B cell (primary cell): Measurements from ENCODE around the gene MTX3. TPM values are rescaled to one million over a fixed set of nuclear protein-coding genes. Genes with fewer than 3 reads are reported as not detected.

Experiments
- ATAC-seq: fragments of 200-7000 bp; cut with Tn5 transposase; one replicate; pipeline ENCODE4 v1.10.0; 2021; ENCODE audit warnings: low read depth, mild to moderate bottlenecking, moderate number of reproducible peaks, moderate library complexity
- CTCF ChIA-PET: fragments of 350-600 bp; sonication (Branson Sonifier 250); formaldehyde crosslinking; loops from one replicate; lab custom pipeline; 2021; ENCODE audit warnings: antibody characterized with exemption, inconsistent platforms; lab: Charles Lee
- POLR2A ChIA-PET: fragments of 350-600 bp; sonication (Branson Sonifier 250); formaldehyde crosslinking; loops from one replicate; lab custom pipeline; 2021; ENCODE audit warnings: antibody characterized with exemption; lab: Charles Lee
- DNase-seq: peaks from one replicate; pipeline ENCODE4 v3.0.0; 2013
- H2AFZ ChIP-seq: 2 replicates; pipeline ENCODE4 v1.6.1; 2012; ENCODE audit warnings: mild to moderate bottlenecking, low read depth, low read length; ENCODE audit not compliant: insufficient read depth, poor library complexity, severe bottlenecking
- H3K27ac ChIP-seq, 2 donors: 1 replicate in 1 of 2; 2 replicates in 1 of 2; pipeline ENCODE4 v1.5.1; 2012 to 2013; ENCODE audit warnings: low read length in 2 of 2, mild to moderate bottlenecking in 2 of 2, moderate library complexity in 1 of 2
- H3K27me3 ChIP-seq, 4 experiments: fragments of 200-600 bp in 1 of 4; sonication (generic) in 1 of 4; replicated peaks in 1 of 4; 1 replicate in 2 of 4; 2 replicates in 2 of 4; pipeline versions ENCODE4 v1.6.1 to v1.7.0; 2013 to 2016; ENCODE audit warnings: low read length in 3 of 4, mild to moderate bottlenecking in 2 of 4, mixed read lengths in 1 of 4, moderate library complexity in 1 of 4; ENCODE audit not compliant: insufficient read depth in 4 of 4, control insufficient read depth in 3 of 4; ENCODE audit errors: control extremely low read depth in 1 of 4
- H3K36me3 ChIP-seq, 2 experiments: replicated peaks in 1 of 2; 1 replicate in 1 of 2; 2 replicates in 1 of 2; pipeline versions ENCODE4 v1.6.1 to v1.7.1; 2013; ENCODE audit warnings: low read length in 1 of 2; ENCODE audit not compliant: insufficient read depth in 2 of 2, control insufficient read depth in 1 of 2; ENCODE audit errors: control extremely low read depth in 1 of 2, extremely low read depth in 1 of 2
- H3K4me1 ChIP-seq, 2 donors: fragments of 200-600 bp in 1 of 2; sonication (generic) in 1 of 2; 1 replicate in 1 of 2; 2 replicates in 1 of 2; pipeline versions ENCODE4 v1.5.1 to v1.6.1; 2013 to 2017; ENCODE audit warnings: low read length in 2 of 2; ENCODE audit not compliant: control insufficient read depth in 2 of 2, insufficient read depth in 2 of 2
- H3K4me2 ChIP-seq: replicated peaks from 2 replicates; pipeline ENCODE3; 2012; ENCODE audit warnings: mild to moderate bottlenecking, low read depth, low read length; ENCODE audit not compliant: poor library complexity, severe bottlenecking
- H3K4me3 ChIP-seq, 5 experiments: fragments of 200-600 bp in 1 of 5; sonication (generic) in 1 of 5; 1 replicate in 3 of 5; 2 replicates in 2 of 5; pipeline versions ENCODE4 v1.5.1 to v1.7.0; 2011 to 2016; ENCODE audit warnings: low read length in 4 of 5, mild to moderate bottlenecking in 4 of 5, low read depth in 2 of 5, control low read depth in 1 of 5, moderate library complexity in 1 of 5; ENCODE audit not compliant: insufficient read depth in 1 of 5; ENCODE audit errors: control extremely low read depth in 1 of 5, extremely low read depth in 1 of 5
- H3K79me2 ChIP-seq: fragments of 200-600 bp; sonication (generic); one replicate; pipeline ENCODE4 v1.6.0; 2016; ENCODE audit warnings: low read length; ENCODE audit not compliant: control insufficient read depth, insufficient read depth
- H3K9ac ChIP-seq: fragments of 200-600 bp; sonication (generic); 2 replicates; pipeline ENCODE4 v1.6.1; 2017; ENCODE audit warnings: mild to moderate bottlenecking, low read length, moderate library complexity
- H3K9me3 ChIP-seq, 3 donors: one replicate each; pipeline versions ENCODE4 v1.6.1 to v1.7.1; 2013; ENCODE audit warnings: low read length in 2 of 3; ENCODE audit not compliant: control insufficient read depth in 2 of 3, insufficient read depth in 1 of 3; ENCODE audit errors: control extremely low read depth in 1 of 3
- H4K20me1 ChIP-seq: 2 replicates; pipeline ENCODE4 v1.6.0; 2012; ENCODE audit warnings: mild to moderate bottlenecking, low read length; ENCODE audit not compliant: insufficient read depth, control insufficient read depth, poor library complexity, severe bottlenecking
- H3K27ac Mint-ChIP-seq: one replicate; pipeline ENCODE4 v1.8.0; 2021; ENCODE audit warnings: mixed read lengths
- H3K27me3 Mint-ChIP-seq: one replicate; pipeline ENCODE4 v1.8.0; 2021; ENCODE audit warnings: mixed read lengths
- H3K4me1 Mint-ChIP-seq: one replicate; pipeline ENCODE4 v1.8.0; 2021; ENCODE audit warnings: mixed read lengths
- H3K4me3 Mint-ChIP-seq: one replicate; pipeline ENCODE4 v1.8.0; 2021; ENCODE audit warnings: mixed read lengths
- H3K9me3 Mint-ChIP-seq: one replicate; pipeline ENCODE4 v1.8.0; 2022; ENCODE audit warnings: mixed read lengths; ENCODE audit not compliant: insufficient read depth
- EZH2 ChIP-seq: IDR thresholded peaks from 2 replicates; pipeline ENCODE4 v1.6.1; 2012; ENCODE audit warnings: borderline replicate concordance, low read depth, mild to moderate bottlenecking, moderate library complexity, low read length; ENCODE audit not compliant: insufficient read depth, poor library complexity, severe bottlenecking
- WGBS: methylation state at CpG from one replicate; pipeline ENCODE4 v1.1.5; 2013; ENCODE audit warnings: missing lambda C conversion rate; ENCODE audit not compliant: insufficient coverage; 5-methylcytosine and 5-hydroxymethylcytosine counted together
- intact Hi-C: fragments of 100-400 bp; cut with micrococcal nuclease; formaldehyde crosslinking; loops from one replicate; pipeline ENCODE4 v1.10.0; 2022
- polyA plus RNA-seq: library from polyadenylated mRNA; depleted of rRNA; stranded (reverse); fragments of >200 nt; gene quantifications from 2 replicates; pipeline ENCODE4 v1.2.3, GENCODE V29; 2012
- total RNA-seq, 2 donors: library from RNA; stranded (reverse); fragments of 120-200 nt in 1 of 2; gene quantifications; 1 replicate in 1 of 2; 2 replicates in 1 of 2; pipeline versions ENCODE4 v1.2.3 to v1.2.4, GENCODE V29; 2013 to 2022
- TF ChIP-seq, protein P1 (sequence below): fragments of 200-600 bp; IDR thresholded peaks from one replicate; pipeline ENCODE4 v1.8.0; 2022; ENCODE audit warnings: antibody characterized with exemption, mild to moderate bottlenecking

The MTX3 gene
- total and polyA plus RNA-seq, 2 donors (not counting 1 experiment from before 2014, with no cell fraction given) = 7.9 to 21.0 TPM

DNA sequence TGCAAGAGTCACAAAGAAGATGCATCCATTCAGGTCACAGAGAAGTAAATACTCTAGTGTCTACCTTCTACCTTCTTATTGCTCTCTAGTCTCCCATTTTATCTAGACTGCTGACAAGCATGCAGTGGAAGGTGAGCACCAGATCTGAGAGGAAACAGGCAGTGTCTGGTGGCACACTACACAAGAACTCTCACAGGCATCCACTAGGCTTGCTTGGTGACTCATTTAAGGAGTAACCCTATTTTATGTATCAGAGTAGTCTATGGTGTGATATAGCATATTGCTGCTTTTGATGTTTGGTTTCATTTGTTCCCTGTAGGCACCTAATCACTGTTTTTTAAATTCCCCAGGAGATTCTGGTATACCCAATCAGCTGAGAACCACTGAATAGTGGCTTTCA is 42.5 kb upstream of the MTX3 start:
- CTCF ChIA-PET = interaction anchor here (1.3 kb wide), 1 partner anchor 50 kb away, joined by 3 read pairs; no protein-coding TSS in a partner anchor
- Mint-ChIP-seq H3K27me3 (peaks cover 61% of the 10 kb centered on the region), H3K27ac (no peak overlapping the region), H3K4me3 (no peak overlapping the region), H3K9me3 (no peaks in the 10 kb centered on the region), H3K4me1 (peaks cover 4% of the 10 kb centered on the region)
- ATAC-seq (no peak), DNase-seq (no peak)
- Histone ChIP-seq H3K4me3 (no peak overlapping the region), H3K27me3 (peaks cover 0 to 32% (median 21%) of the 10 kb centered on the region in 4 experiments), H2AFZ (no peak overlapping the region), H3K79me2 (no peaks in the 10 kb centered on the region), H3K36me3 (no peaks in the 10 kb centered on the region), H4K20me1 (no peaks in the 10 kb centered on the region), H3K9ac (no peak overlapping the region), H3K4me2 (no peak overlapping the region), H3K4me1 (no peaks in the 10 kb centered on the region), H3K9me3 (no peaks in the 10 kb centered on the region), H3K27ac (no peak overlapping the region)
- POLR2A ChIA-PET = no interaction called here
- intact Hi-C loops = no loop called here
- TF ChIP-seq EZH2 = no peak
- TF ChIP-seq, protein P1, sequence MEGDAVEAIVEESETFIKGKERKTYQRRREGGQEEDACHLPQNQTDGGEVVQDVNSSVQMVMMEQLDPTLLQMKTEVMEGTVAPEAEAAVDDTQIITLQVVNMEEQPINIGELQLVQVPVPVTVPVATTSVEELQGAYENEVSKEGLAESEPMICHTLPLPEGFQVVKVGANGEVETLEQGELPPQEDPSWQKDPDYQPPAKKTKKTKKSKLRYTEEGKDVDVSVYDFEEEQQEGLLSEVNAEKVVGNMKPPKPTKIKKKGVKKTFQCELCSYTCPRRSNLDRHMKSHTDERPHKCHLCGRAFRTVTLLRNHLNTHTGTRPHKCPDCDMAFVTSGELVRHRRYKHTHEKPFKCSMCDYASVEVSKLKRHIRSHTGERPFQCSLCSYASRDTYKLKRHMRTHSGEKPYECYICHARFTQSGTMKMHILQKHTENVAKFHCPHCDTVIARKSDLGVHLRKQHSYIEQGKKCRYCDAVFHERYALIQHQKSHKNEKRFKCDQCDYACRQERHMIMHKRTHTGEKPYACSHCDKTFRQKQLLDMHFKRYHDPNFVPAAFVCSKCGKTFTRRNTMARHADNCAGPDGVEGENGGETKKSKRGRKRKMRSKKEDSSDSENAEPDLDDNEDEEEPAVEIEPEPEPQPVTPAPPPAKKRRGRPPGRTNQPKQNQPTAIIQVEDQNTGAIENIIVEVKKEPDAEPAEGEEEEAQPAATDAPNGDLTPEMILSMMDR = no peak

DNA sequence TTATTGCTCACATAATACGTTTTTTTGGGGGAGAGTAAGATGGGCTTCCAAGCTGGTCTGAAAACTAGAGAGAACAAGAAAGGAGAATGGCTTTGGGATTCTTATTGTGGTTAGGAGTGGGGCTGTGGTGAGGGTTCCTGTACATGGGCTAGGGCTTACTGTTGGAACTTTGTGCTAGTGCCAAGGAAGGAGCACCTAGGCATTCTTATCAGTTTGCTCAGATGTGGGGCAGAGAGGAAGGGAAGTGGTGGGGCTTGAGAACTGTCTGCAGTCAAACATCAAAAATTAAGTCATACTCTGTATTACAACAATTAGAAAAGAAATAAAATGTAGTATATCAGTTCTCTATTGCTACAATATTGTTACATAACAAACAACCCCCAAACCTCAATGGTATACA is 40.0 kb upstream of the MTX3 start:
- no peaks in the 10 kb centered on the region for H3K36me3 ChIP-seq
- H3K4me1 Mint-ChIP-seq = peaks cover 4% of the 10 kb centered on the region
- H3K27ac Mint-ChIP-seq = no peak overlapping the region
- H3K27me3 ChIP-seq = peaks cover 0 to 30% (median 13%) of the 10 kb centered on the region in 4 experiments
- H3K4me3 Mint-ChIP-seq = no peak overlapping the region
- no peak overlapping the region for H3K9ac ChIP-seq
- no peak for ATAC-seq
- intact Hi-C loops = no loop called here
- TF ChIP-seq EZH2 = no peak
- TF ChIP-seq, protein P1 = no peak
- no peak overlapping the region for H2AFZ ChIP-seq
- H4K20me1 ChIP-seq = no peaks in the 10 kb centered on the region
- no peak overlapping the region for H3K4me3 ChIP-seq
- no peaks in the 10 kb centered on the region for H3K4me1 ChIP-seq
- DNase-seq = no peak
- ChIA-PET POLR2A (no interaction called here), CTCF (no interaction called here)
- no peak overlapping the region for H3K27ac ChIP-seq
- H3K79me2 ChIP-seq = no peaks in the 10 kb centered on the region
- peaks cover 51% of the 10 kb centered on the region for H3K27me3 Mint-ChIP-seq
- no peaks in the 10 kb centered on the region for H3K9me3 Mint-ChIP-seq
- no peak overlapping the region for H3K4me2 ChIP-seq
- WGBS = 20% methylated on average over 1 of the region's 1 CpG
- no peaks in the 10 kb centered on the region for H3K9me3 ChIP-seq
